GM21390 (cell line): ENCODE results near the gene DNAH12.
"Not testable (repeated sequence)": the region's sequence is repeated elsewhere in the genome, so short reads cannot be mapped to it uniquely, and the experiment has no call there.

Experiments used
- ATAC-seq: cut with Tn5 transposase; IDR thresholded peaks from one replicate; pipeline ENCODE4 v1.9.1; 2021; ENCODE audit not compliant: unreplicated experiment

Gene DNAH12

DNA sequence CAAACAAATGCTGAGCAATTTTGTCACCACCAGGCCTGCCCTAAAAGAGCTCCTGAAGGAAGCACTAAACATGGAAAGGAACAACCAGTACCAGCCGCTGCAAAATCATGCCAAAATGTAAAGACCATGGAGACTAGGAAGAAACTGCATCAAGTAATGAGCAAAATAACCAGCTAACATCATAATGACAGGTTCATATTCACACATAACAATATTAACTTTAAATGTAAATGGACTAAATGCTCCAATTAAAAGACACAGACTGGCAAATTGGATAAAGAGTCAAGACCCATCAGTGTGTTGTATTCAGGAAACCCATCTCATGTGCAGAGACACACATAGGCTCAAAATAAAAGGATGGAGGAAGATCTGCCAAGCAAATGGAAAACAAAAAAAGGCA is 217.6 kb downstream of the DNAH12 start:
- ATAC-seq = not testable (repeated sequence)

DNA sequence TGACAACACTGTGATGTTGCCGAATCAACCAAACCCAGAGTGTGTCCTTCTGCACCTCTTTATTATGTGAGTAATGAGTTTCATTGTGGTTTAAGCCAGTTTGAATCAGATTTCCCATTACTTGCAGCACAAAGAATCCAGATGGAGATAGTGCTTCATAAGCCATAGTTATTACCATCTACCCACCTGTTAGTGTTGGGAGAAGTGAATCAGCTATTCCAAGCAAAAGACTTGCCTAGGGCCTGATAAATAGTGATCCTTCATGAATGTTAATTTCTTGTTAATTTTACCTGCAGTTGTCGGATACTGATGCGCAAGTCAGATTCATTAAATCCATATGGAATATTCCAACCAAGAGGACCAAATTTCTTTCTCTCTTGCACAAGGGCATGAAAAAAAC is 229.9 kb downstream of the DNAH12 start:
- ATAC-seq = no peak

DNA sequence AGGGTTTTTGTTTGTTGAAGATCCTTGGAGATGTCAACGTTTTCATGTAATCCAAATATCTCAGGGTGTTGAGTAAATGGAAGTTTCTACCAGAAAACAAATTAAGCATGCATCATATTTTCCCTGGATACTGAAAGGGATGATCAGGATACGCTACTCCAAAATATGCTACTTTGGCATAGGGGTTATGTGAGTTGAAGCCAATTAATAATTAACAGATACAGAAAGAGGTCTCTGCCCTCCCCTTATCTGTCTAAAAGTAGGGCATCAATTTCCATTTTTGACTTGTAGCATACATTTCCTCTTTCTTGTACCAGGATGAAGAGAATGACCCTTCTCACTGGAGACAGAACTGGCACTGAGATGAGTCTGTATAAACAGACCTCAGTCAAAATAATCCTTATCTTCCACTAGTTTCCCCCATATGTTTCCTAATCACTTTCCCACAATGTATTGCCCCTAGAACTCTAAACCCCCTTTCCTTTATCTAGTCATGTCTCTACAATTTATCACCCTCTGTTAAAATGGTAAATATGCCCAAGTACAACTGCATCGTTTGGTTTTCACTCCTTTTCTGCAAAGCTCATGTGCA is 234.3 kb downstream of the DNAH12 start:
- no peak for ATAC-seq

DNA sequence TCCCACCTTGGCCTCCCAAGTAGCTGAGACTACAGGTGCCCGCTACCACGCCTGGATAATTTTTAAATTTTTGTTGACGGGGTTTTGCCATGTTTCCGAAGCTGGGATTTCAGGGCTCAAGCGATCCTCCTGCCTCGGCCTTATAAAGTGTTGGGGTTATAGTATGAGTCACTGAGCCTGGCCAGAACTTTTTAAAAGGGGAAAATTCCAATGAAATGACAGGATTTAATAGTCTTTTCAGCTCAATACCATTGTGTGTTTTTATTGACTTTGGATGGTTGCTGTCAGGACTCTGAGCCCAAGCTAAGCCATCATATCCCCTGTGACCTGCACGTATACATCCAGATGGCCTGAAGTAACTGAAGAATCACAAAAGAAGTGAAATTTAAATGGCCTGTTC is 240.6 kb downstream of the DNAH12 start:
- ATAC-seq = not testable (repeated sequence)

DNA sequence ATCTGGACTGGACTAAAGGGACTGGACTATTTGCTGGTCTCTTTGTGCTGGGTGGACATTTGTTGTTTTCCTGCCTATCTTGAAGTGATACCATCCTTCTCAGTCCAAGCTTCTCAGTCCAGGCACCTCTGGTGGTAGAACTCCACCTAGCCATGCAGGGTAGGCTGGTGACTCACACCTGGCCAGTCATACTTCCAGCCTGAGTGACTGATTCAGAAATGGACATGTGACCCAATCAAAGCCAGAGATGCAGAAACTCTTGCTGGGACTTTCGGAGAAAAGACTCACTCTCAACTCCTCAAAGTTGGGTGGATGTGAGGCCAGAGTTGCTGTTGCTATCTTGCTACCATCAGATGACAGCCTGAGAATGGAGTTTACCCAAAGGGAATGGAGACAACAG is 246.1 kb downstream of the DNAH12 start:
- ATAC-seq = no peak

DNA sequence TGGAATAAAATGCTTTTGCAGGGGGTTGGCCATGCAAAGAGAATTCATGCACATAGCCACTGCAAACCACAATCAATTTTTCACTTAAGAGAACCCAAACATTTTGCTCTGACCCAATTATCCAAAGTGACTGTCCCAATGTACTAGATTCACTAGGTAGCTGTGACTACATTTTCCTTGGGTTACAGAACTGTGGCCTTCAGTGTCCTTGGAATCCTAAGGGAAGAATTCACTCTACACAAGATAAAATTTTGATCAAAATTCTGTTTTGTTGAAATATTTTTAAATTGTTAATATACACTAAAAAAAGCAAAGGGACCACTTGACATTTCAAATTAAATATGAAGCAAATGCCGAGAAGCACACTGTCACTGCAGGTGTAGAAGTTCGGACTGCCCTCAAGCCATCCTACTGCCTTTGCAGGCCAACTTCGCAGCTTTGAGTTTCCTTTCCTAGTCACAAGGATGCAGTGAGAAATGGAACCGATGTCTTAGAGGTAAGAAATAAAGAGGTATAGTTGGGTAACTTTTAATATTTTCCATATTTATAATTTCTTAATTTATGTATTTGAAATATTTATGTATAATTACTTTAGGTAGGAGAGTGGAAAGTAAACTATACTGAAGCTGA is 251.1 kb downstream of the DNAH12 start:
- no peak for ATAC-seq

DNA sequence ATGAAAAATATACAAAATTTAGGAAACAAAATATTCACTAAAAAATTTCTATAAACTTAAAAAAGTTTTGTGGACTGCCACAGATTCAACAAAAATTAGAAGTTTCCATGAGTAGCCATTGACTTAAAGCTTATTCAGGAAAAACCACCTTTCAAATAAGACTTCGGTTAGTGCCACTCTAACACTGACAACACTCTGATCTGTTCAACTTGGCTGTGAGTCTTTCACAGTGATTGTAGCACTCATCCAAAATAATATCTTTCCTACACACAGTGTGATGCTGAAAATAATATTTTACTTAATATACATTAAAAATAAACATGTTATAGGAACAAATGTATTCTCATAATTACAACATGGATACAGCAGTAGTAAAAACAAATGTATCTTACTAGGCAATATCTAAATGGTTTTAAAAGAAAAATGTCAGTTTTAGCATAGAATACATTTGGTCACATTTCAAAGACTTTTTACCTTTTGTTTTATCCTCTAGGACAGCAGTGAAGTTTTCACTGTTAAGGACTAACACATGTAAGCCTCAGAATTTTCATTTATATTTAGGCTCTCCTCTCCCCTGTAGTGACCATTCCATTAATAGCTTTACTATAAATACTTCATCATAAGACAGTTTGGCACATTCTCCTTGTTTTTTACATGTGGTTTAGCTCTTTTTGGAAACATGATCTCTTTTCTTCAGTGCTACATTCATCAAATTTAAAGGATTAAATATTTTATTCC is 251.8 kb downstream of the DNAH12 start, which contains the start of gene ASB14:
TSS of gene ASB14 (minus strand) at position 527 of the 738 bp plus-strand sequence. CDS start 652 bp downstream, outside the sequence.
- no peak for ATAC-seq

DNA sequence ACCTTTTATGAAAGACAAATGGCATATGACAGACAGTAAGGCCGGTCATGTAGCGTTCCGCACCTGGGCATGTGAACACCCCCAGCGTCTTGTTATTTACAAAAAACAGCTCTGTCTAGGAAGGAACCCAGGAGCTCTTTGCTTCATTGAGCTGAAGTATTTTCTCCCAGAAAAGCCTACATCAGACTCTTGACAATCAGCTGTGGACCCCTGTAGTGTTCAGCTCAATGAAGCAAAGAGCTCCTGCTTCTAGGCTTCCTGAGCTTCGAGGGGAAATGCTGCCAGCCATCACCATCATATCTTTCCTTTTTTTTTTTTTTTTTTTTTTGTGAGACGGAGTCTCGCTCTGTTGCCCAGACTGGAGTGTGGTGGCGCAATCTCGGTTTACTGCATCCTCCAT is 255.7 kb downstream of the DNAH12 start:
- ATAC-seq = no peak

DNA sequence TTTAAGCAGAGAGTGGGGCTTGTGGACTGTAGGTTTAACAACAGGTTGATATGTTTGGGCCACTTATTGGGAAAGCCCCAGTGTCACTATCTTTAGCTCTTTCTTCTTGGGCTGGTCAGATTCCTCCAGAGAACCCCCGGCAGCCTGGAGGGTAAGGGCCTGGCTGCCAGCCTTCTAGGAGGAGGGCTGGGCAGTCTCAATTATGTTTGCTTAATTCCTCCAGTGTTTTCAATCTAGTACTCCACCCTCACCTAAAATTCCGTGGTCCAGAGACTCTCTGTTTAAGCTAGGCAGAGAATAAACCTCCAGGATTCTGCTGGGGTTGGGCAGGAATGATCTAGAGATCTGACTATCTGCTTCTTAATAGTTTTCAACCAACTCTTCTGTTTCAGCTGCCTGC is 256.9 kb downstream of the DNAH12 start:
- ATAC-seq = no peak

DNA sequence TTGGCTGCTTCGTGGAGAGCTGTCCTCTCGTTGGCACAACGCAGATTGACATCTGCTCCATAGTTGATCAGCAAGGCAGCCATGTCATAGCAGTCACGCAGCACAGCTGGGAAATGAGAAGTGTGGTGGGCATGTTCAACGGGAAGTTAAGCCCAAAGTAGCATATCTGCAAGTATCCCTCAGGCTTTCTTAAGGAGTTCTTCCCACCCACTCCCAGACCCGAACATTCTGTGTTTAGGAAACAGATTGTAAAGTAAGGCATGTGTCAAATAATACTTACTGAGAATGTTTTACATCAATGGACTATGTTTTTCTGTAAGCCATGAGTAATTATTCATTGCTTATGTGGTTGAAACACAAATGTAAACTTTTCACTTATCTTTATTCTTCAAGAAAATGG is 260.8 kb downstream of the DNAH12 start:
- no peak for ATAC-seq

DNA sequence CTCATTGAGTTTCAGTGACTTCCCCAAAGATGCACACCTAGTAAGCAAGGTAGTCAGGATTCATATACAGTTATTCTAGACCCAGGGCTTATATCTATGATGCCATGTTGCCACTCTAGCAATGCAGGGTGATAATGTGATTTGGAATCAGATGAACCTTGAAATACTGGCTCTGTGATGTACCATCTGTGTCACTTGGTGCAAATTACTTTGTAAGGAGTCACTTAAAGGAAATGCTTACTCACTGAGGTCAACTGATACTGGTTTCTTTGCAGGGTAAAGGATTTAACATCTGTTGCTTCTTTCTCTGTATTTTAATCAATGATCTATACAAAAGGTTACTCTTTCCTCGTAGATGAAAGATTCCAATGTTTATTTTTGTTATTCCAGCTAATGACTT is 262.4 kb downstream of the DNAH12 start:
- ATAC-seq = no peak

DNA sequence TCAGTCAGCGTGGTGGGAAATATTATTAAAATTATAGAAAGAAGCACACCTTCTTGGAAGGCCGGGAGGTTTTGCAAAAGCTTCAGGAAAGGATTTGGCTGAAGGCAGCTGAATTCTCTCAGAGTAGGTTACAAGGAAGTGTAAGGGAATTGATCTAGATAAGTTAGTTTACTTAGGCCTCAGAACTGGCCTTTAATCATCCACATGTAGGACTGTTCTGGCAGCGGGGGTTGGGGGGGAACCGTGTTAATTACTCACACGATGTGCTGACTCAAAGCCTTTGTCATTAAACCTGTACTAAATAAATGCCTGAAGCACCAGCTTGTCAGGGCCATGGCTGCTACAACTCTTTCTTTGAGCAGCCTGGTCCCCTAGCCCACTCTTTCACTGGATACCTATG is 264.5 kb downstream of the DNAH12 start:
- no peak for ATAC-seq

DNA sequence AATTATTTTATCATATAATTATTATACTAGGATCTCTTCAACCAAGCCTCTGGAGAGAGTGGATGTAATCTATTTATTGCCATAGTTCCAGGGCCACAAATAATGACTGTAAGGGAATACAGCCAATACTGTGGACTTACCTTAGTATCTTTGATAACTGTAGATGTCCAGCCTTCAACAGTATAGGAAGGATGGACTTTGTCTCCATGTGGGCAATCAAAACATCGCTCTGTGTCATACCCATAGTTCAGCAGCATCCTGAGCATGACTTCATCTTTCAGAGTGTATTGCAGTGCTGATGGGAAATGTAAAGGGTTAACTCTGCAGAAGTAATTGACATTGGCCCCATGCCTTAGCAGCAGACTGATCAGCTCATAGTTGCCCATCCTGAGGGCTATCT is 265.9 kb downstream of the DNAH12 start:
- no peak for ATAC-seq

DNA sequence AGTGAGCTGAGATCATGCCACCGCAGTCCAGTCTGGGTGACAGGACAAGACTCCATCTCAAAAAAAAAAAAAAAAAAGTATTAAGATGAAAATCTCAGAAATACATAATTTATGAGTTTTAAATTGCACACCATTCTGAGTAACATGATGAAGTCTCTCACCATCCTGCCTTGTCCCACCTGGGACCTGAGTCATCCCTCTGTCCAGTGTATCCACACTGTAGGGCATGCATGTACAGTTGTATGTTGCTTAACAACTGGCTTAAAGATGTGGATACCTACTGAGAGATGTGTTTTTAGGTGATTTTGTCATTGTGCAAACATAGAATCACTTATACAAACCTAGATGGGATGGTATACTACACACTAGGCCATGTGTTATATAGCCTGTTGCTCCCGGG is 268.8 kb downstream of the DNAH12 start:
- ATAC-seq = no peak

DNA sequence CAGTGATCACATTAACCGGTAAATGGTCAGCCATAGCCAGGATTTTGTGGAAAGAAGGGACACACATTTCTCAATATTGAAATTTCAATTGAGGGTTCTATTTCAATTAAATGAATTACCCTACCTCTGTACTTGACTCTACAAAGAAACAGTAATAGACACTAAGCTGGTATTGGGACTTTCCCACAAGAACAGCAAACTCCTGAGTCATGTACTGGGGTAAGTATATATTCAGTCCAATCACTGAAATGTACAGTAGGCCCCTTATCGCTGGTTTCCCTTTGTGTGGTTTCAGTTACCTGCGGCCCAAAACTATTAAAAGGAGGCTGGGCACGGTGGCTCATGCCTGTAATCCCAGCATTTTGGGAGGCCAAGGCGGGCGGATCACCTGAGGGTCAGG is 269.3 kb downstream of the DNAH12 start:
- no peak for ATAC-seq

DNA sequence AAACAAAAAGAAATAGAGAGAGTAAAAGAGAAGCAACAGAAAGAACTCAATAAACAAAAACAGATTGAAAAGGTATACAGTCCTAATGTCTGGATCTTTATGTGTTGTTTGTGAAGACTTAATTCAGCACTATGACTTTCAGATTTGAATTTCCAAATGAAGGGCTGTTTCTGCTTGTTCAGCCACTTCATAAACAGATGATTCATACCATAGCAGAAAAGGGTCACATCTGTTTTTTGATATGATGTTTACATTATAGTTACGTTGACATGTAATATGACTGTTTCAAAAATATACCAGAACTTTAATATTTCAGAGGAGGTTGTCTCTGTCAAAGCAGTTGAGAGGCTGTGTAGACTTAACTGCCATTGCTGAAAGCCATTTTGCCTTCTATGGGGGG is 275.7 kb downstream of the DNAH12 start:
- ATAC-seq = no peak

DNA sequence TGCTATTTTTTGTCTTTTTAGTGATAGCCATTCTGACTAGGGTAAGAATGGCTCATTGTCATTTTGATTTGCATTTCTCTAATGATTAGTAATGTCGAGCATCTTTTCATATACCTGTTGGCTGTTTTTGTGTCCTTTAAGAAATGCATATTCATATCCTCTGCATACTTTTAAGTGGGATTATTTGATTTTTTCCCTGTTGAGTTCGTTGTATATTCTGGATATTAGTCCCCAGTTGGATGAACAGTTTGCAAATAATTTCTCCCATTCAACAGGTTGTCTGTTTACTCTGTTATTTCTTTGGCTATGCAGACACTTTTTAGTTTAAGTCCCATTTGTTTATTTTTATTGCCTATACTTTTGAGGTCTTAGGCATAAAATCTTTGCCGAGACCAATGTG is 282.2 kb downstream of the DNAH12 start:
- ATAC-seq = no peak

DNA sequence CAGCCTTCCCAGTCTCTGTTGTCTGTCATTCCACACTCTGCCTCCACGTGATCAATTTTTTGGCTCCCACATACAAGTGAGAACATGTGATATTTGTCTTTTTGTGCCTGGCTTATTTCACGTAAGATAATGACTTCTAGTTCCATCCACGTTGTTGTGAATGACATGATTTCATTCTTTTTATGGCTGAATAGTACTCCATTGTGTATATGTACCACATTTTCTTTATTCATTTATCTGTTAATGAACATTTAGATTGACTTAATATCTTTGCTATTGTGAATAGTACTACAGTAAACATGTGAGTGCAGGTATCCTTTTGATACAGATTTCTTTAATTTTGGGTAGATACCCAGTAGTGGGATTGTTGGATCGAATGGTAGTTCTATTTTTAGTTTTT is 283.0 kb downstream of the DNAH12 start:
- ATAC-seq = no peak

DNA sequence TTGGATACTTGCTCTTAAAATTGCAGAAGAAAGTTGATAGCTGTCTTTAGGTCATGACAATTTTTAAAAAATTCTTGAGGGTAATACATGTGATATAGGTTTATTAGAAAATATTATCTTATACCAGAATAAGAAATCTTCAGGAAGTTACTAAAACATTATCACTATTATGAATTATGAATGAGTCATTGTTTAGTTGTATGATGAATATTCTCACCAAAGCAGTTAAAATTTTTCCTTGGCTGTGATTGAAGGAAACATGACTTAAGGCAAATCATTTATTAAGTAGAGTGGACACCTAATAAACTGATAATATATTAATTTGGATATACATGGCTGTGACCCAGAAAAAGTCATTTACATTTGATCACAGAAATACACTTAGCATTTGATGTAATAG is 286.5 kb downstream of the DNAH12 start:
- ATAC-seq = no peak

DNA sequence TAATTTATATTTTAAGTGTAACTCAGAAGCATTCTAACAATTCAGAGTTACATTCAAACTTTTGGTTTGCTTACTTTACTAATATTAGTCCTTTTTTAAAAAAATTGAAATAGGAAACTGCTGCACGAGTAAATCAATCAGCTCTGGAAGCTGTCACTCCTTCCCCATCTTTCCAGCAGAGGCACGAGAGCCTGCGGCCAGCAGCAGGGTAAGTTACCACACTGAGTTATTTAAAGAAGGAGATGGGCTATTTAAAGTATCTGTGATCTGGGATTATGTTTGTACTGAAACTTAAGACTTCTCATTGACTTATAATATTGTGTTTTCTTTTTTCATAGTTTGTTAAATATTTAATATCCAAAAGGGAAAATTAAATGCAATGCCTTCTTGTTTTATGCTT is 287.3 kb downstream of the DNAH12 start:
- no peak for ATAC-seq

DNA sequence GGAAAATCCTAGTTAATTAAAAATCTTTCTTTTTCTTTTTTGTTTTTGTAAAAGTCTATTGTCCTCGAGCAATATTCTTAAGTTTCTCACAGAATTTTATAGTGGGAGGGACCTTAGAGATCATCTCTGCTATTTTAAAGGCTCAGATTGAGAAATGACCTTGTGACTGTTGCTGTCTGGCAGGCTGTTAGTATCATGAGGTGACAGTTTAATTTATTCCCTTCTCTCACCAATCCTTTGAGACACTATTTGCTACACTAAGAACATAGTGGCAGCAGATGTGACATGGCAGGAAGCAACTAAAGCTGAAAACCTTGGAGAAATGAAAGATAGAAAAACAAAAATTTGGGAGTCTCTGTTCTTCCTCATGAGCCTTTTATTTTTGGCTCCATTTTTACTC is 291.7 kb downstream of the DNAH12 start:
- ATAC-seq = no peak

DNA sequence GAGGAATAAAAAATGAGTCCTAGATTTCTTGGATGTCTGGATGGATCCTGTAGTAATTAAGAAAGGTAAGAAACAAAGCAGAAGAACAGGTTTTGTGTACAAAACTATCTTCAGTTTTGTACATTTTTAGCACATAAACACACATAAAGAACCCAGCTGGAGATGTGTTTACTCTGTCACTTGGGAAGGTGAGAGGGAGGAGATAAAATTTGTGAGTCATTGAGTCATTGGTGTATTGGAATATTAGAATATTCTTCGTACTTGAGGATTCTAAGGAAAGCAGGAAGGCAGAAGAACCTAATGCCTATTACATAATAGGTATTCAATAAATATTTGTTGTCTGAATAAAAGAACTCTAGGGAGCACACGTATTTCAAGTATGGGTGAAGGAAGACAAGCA is 299.2 kb downstream of the DNAH12 start:
- ATAC-seq = no peak
